GM12878 (cell line): ENCODE data around the gene SBK2. TPM values are rescaled to one million over a fixed set of nuclear protein-coding genes. Genes with fewer than 3 reads are reported as not detected.

ENCODE experiments used
- ATAC-seq: fragments of 200-7000 bp; cut with Tn5 transposase; 3 replicates; pipeline ENCODE4 v1.9.1; 2020; ENCODE audit warnings: mild to moderate bottlenecking, moderate library complexity
- BruUV-seq: library from RNA; stranded (reverse); fragments of 400-500 nt; replicated peaks from 2 replicates; lab custom pipeline; 2021; lab: Mats Ljungman, UMichigan
- CTCF ChIA-PET: fragments of 300-600 bp; sonication (Branson Sonifier 250); formaldehyde crosslinking; extraction: SDS; loops from one replicate; lab custom pipeline; 2021; ENCODE audit warnings: inconsistent platforms; lab: Yijun Ruan, JAX
- POLR2A ChIA-PET: fragments of 350-600 bp; formaldehyde crosslinking; extraction: SDS; loops from one replicate; lab custom pipeline; 2021; ENCODE audit warnings: inconsistent platforms; lab: Charles Lee
- RAD21 ChIA-PET: fragments of 300-600 bp; sonication (Branson Sonifier 250); formaldehyde crosslinking; loops from one replicate; lab custom pipeline; 2023; ENCODE audit warnings: antibody characterized with exemption; ENCODE audit not compliant: unreplicated experiment; lab: Charles Lee
- SMC1A ChIA-PET: fragments of 300-600 bp; sonication (Branson Sonifier 250); formaldehyde crosslinking; loops from one replicate; lab custom pipeline; 2023; ENCODE audit not compliant: unreplicated experiment, uncharacterized antibody; lab: Charles Lee
- DNase-seq: peaks from one replicate; pipeline ENCODE4 v3.0.0-alpha.2; 2011; ENCODE audit warnings: low read depth, low spot score
- FAIRE-seq: peaks from 3 replicates; lab custom pipeline; 2011; peaks lifted over from hg19 to GRCh38; lab: Jason Lieb, UNC
- H2AFZ ChIP-seq: 2 replicates; pipeline ENCODE4 v1.6.0; 2011; ENCODE audit warnings: low read depth, low read length, control low read depth; ENCODE audit not compliant: control insufficient read depth
- H3K27ac ChIP-seq: 2 replicates; pipeline ENCODE4 v1.5.1; 2011; ENCODE audit warnings: control low read depth; ENCODE audit not compliant: control insufficient read depth, insufficient read depth
- H3K27me3 ChIP-seq, 2 experiments: replicated peaks in 1 of 2; 2 replicates each; pipeline versions ENCODE4 v1.6.0 to v1.6.1; 2011; ENCODE audit warnings: low read length in 1 of 2; ENCODE audit not compliant: control insufficient read depth in 2 of 2, insufficient read depth in 2 of 2
- H3K36me3 ChIP-seq, 2 experiments: 2 replicates each; pipeline ENCODE4 v1.5.1; 2011; ENCODE audit warnings: low read length in 1 of 2; ENCODE audit not compliant: control insufficient read depth in 2 of 2, insufficient read depth in 2 of 2
- H3K4me1 ChIP-seq: 2 replicates; pipeline ENCODE4 v1.6.1; 2011; ENCODE audit warnings: mild to moderate bottlenecking, low read length, moderate library complexity, mixed read lengths; ENCODE audit not compliant: control insufficient read depth, insufficient read depth
- H3K4me2 ChIP-seq: 2 replicates; pipeline ENCODE4 v1.6.0; 2011; ENCODE audit warnings: control low read depth; ENCODE audit not compliant: control insufficient read depth, insufficient read depth
- H3K4me3 ChIP-seq: fragments of 200-600 bp; sonication (generic); 2 replicates; pipeline ENCODE4 v1.5.1; 2016
- H3K79me2 ChIP-seq: 2 replicates; pipeline ENCODE4 v1.6.0; 2011; ENCODE audit warnings: low read length; ENCODE audit not compliant: control insufficient read depth, insufficient read depth
- H3K9ac ChIP-seq: 2 replicates; pipeline ENCODE4 v1.8.0; 2011; ENCODE audit warnings: low read length, control low read depth, mixed read lengths; ENCODE audit not compliant: control insufficient read depth, insufficient read depth
- H3K9me3 ChIP-seq: replicated peaks from 3 replicates; pipeline ENCODE4 v1.5.1; 2011; ENCODE audit warnings: mild to moderate bottlenecking, low read length; ENCODE audit not compliant: control insufficient read depth, insufficient read depth
- H4K20me1 ChIP-seq: 2 replicates; pipeline ENCODE4 v1.6.0; 2011; ENCODE audit not compliant: control insufficient read depth, insufficient read depth
- BHLHE40 ChIP-seq, 2 experiments: fragments of 450-650 bp in 1 of 2; IDR thresholded peaks; 2 replicates each; pipeline ENCODE4 v1.6.1; 2011 to 2017; ENCODE audit warnings: low read depth in 2 of 2, borderline replicate concordance in 1 of 2, improper control_type of control experiment in 1 of 2, low read length in 1 of 2, mild to moderate bottlenecking in 1 of 2
- FOXM1 ChIP-seq: IDR thresholded peaks from 2 replicates; pipeline ENCODE4 v1.6.1; 2012; ENCODE audit warnings: low read depth, mild to moderate bottlenecking, inconsistent platforms, low read length, moderate library complexity
- JUND ChIP-seq: IDR thresholded peaks from 2 replicates; pipeline ENCODE4 v1.6.1; 2012; ENCODE audit warnings: low read depth, mild to moderate bottlenecking, low read length, improper control_type of control experiment, moderate library complexity
- NBN ChIP-seq: fragments of 450-650 bp; IDR thresholded peaks from 2 replicates; pipeline ENCODE4 v1.6.1; 2016
- TARDBP ChIP-seq: IDR thresholded peaks from 2 replicates; pipeline ENCODE4 v1.6.1; 2016; ENCODE audit warnings: borderline replicate concordance
- ZBED1 ChIP-seq: IDR thresholded peaks from 2 replicates; pipeline ENCODE4 v1.6.1; 2016; ENCODE audit warnings: borderline replicate concordance
- ZNF24 ChIP-seq: fragments of 450-650 bp; IDR thresholded peaks from 2 replicates; pipeline ENCODE4 v1.6.1; 2017; ENCODE audit warnings: antibody characterized with exemption, mild to moderate bottlenecking
- WGBS: methylation state at CpG from one replicate; pipeline ENCODE4 v1.1.6; 2016; ENCODE audit warnings: low lambda C conversion rate; ENCODE audit not compliant: insufficient replicate concordance, insufficient coverage; ENCODE audit errors: missing lambda C conversion rate; 5-methylcytosine and 5-hydroxymethylcytosine counted together
- in situ Hi-C: fragments of 300-500 bp; cut with MboI; formaldehyde crosslinking; loops from 9 replicates; pipeline ENCODE4 v1.14.3; 2018; ENCODE audit warnings: mixed read lengths
- intact Hi-C: fragments of 100-400 bp; cut with micrococcal nuclease; formaldehyde crosslinking; loops from one replicate; pipeline ENCODE4 v1.14.2; 2022; ENCODE audit not compliant: unreplicated experiment
- polyA plus RNA-seq, 11 experiments: library from polyadenylated mRNA; depleted of rRNA in 4 of 11; unstranded in 6 of 11; stranded (reverse) in 5 of 11; fragments of >200 nt; fragmentation: Nextera tagmentation in 4 of 11; fragmentation: Illumina TruSeq in 1 of 11; extraction: Ambion mirVana in 4 of 11; extraction: Trizol in 1 of 11; gene quantifications; 1 replicate in 1 of 11; 2 replicates in 10 of 11; pipeline versions ENCODE4 v1.2.1 to v1.2.3, GENCODE V29; 2011 to 2016; ENCODE audit warnings: inconsistent platforms in 2 of 11, missing spikeins in 2 of 11, low read depth in 1 of 11
- total RNA-seq, 4 experiments: library from RNA; depleted of rRNA in 3 of 4; stranded (reverse); fragments of >200 nt in 3 of 4; fragmentation: Illumina TruSeq in 1 of 4; extraction: Trizol in 1 of 4; gene quantifications; 2 replicates each; pipeline versions ENCODE4 v1.2.1 to v1.2.3, GENCODE V29; 2013 to 2021
- TF ChIP-seq, protein P1 (sequence below): fragments of 450-650 bp; IDR thresholded peaks from 2 replicates; pipeline ENCODE4 v1.6.1; 2017; ENCODE audit warnings: mild to moderate bottlenecking, moderate library complexity
- TF ChIP-seq, protein P2 (sequence below): IDR thresholded peaks from 2 replicates; pipeline ENCODE4 v1.6.1; 2011; ENCODE audit warnings: low read depth, mild to moderate bottlenecking, low read length, moderate library complexity, borderline replicate concordance; ENCODE audit errors: extremely low read depth

The SBK2 gene
- total and polyA plus RNA-seq, 10 of the 15 experiments (the other 5 are each of a cell fraction or from before 2014, with no cell fraction given): not detected

DNA sequence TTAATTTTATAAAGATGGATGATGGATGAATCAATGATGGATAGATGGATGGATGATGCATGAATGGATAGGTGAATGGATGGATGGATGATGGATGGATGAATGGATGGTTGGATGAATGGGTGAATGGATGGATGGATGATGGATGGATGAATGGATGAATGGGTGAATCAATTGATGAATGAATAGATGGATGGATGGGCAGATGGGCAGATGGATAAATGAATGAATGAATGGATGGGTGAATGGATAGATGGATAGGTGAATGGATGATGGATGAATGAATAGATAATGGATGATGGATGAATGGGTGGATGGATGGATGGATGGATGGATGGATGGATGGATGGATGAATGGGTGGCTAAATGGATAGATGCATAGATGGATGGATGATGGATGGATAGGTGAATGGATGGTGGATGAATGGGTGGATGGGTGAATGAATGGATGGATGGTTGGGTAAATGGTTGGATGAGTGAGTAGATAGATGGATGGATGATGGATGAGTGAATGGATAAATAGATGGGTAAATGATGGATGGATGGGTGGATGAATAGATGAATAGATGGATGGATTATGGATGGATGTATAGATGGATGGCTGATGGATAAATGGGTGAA, 30.9 kb upstream of the SBK2 start:
- CTCF ChIA-PET: no interaction called here
- H3K27me3 ChIP-seq: no peaks in the 10 kb centered on the region
- H3K9me3 ChIP-seq: no peaks in the 10 kb centered on the region
- SMC1A ChIA-PET: no interaction called here
- H3K36me3 ChIP-seq: no peaks in the 10 kb centered on the region
- no peak for FAIRE-seq
- RAD21 ChIA-PET: no interaction called here
- TF ChIP-seq TARDBP (no peak), JUND (no peak), FOXM1 (no peak)
- TF ChIP-seq, all 136 proteins: peak for 0
- H3K27ac ChIP-seq: no peak overlapping the region
- H3K79me2 ChIP-seq: no peaks in the 10 kb centered on the region
- BruUV-seq: no TSS peak
- no peaks in the 10 kb centered on the region for H4K20me1 ChIP-seq
- H2AFZ ChIP-seq: no peak overlapping the region
- no peak for ATAC-seq
- no peak overlapping the region for H3K4me3 ChIP-seq
- in situ Hi-C loops (no loop called here), intact Hi-C loops (no loop called here)
- H3K4me1 ChIP-seq: no peaks in the 10 kb centered on the region
- H3K4me2 ChIP-seq: no peak overlapping the region
- POLR2A ChIA-PET: no interaction called here
- DNase-seq: no peak
- H3K9ac ChIP-seq: no peak overlapping the region

DNA sequence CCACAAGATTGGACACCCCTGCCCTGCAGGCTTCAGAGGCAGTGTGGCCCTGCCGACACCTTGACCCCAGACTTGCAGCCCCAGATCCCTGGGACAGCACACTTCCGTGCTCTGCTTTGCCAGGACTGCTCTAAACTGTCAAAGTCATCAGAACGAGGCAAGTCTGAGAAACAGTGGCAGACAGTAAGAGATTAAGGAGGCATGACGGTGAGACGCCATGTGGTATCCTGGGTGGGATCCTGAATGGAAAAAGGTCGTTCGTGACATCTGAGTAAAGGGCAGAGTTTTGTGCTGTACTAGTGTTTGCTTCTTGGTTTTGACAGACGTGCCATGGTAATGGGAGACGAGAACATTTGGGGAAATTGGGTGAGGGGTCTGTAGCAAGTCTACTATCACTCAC, 29.9 kb upstream of the SBK2 start:
- ChIA-PET RAD21 (no interaction called here), CTCF (interaction anchor here (0.6 kb wide), 1 partner anchor 421 kb away, joined by 3 read pairs; no protein-coding TSS in a partner anchor), POLR2A (no interaction called here), SMC1A (no interaction called here)
- no peaks in the 10 kb centered on the region for H4K20me1 ChIP-seq
- intact Hi-C loops (no loop called here), in situ Hi-C loops (no loop called here)
- H3K79me2 ChIP-seq: no peaks in the 10 kb centered on the region
- no peak overlapping the region for H3K4me2 ChIP-seq
- no peak for FAIRE-seq
- no peaks in the 10 kb centered on the region for H3K27me3 ChIP-seq
- H3K9me3 ChIP-seq: no peaks in the 10 kb centered on the region
- H3K27ac ChIP-seq: no peak overlapping the region
- WGBS: 27% methylated on average over 9 of the region's 9 CpGs
- no peak overlapping the region for H2AFZ ChIP-seq
- no peaks in the 10 kb centered on the region for H3K4me1 ChIP-seq
- H3K36me3 ChIP-seq: no peaks in the 10 kb centered on the region
- no peak for DNase-seq
- no peak overlapping the region for H3K4me3 ChIP-seq
- ATAC-seq: no peak
- no peak overlapping the region for H3K9ac ChIP-seq
- BruUV-seq: no TSS peak
- TF ChIP-seq NBN (no peak), ZNF24 (no peak), BHLHE40 (IDR thresholded peaks at IDR 0.05; ENCODE audit: borderline replicate concordance in 1 of 2, low read depth in 2 of 2, low read length in 1 of 2) (no peak), ZBED1 (no peak)
- TF ChIP-seq, protein P1, sequence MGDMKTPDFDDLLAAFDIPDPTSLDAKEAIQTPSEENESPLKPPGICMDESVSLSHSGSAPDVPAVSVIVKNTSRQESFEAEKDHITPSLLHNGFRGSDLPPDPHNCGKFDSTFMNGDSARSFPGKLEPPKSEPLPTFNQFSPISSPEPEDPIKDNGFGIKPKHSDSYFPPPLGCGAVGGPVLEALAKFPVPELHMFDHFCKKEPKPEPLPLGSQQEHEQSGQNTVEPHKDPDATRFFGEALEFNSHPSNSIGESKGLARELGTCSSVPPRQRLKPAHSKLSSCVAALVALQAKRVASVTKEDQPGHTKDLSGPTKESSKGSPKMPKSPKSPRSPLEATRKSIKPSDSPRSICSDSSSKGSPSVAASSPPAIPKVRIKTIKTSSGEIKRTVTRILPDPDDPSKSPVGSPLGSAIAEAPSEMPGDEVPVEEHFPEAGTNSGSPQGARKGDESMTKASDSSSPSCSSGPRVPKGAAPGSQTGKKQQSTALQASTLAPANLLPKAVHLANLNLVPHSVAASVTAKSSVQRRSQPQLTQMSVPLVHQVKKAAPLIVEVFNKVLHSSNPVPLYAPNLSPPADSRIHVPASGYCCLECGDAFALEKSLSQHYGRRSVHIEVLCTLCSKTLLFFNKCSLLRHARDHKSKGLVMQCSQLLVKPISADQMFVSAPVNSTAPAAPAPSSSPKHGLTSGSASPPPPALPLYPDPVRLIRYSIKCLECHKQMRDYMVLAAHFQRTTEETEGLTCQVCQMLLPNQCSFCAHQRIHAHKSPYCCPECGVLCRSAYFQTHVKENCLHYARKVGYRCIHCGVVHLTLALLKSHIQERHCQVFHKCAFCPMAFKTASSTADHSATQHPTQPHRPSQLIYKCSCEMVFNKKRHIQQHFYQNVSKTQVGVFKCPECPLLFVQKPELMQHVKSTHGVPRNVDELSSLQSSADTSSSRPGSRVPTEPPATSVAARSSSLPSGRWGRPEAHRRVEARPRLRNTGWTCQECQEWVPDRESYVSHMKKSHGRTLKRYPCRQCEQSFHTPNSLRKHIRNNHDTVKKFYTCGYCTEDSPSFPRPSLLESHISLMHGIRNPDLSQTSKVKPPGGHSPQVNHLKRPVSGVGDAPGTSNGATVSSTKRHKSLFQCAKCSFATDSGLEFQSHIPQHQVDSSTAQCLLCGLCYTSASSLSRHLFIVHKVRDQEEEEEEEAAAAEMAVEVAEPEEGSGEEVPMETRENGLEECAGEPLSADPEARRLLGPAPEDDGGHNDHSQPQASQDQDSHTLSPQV: no peak
- TF ChIP-seq, protein P2, sequence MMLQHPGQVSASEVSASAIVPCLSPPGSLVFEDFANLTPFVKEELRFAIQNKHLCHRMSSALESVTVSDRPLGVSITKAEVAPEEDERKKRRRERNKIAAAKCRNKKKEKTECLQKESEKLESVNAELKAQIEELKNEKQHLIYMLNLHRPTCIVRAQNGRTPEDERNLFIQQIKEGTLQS: no peak
